Measurements from ENCODE around the gene DCLRE1C. TPM values are rescaled to one million over a fixed set of nuclear protein-coding genes. Genes with fewer than 3 reads are reported as not detected.

DCLRE1C gene
- total and polyA plus RNA-seq, 9 of the 15 experiments (the other 6 are each of a cell fraction or from before 2014, with no cell fraction given), result 8.8 to 22.2 (median 13.9) TPM

GRCh38 chr10:14859775-14860174 is 94.1 kb downstream of the DCLRE1C start:
- in situ Hi-C loops (cut with MboI) (no loop called here), intact Hi-C loops (cut with micrococcal nuclease) (no loop called here)
- Histone ChIP-seq H2AFZ (ENCODE audit: low read depth, low read length) (no peak overlapping the region), H3K9me3 (replicated peaks; ENCODE audit: control insufficient read depth, insufficient read depth, low read depth, low read length) (no peaks in the 10 kb centered on the region), H3K9ac (ENCODE audit: insufficient read depth in 1 of 2, low read depth in 2 of 2, low read length in 2 of 2) (no peak overlapping the region), H3K4me2 (ENCODE audit: insufficient read depth, low read length) (no peak overlapping the region), H3K4me3 (no peak overlapping the region), H3K36me3 (ENCODE audit: control insufficient read depth, insufficient read depth, low read length) (peaks cover 56% of the 10 kb centered on the region; the same call in 2 of the 3 replicates), H3K9me1 (ENCODE audit: control insufficient read depth, insufficient read depth, low read length) (no peaks in the 10 kb centered on the region), H4K20me1 (replicated peaks; ENCODE audit: control insufficient read depth, insufficient read depth, low read length) (no peaks in the 10 kb centered on the region; the same call in 1 of the 2 replicates), H3K27ac (ENCODE audit: extremely low read depth, low read depth, low read length) (no peak overlapping the region), H3K27me3 (ENCODE audit: control insufficient read depth in 2 of 2, insufficient read depth in 2 of 2, low read length in 2 of 2) (no peaks in the 10 kb centered on the region), H3K4me1 (replicated peaks in 1 of 2; ENCODE audit: control insufficient read depth in 2 of 2, insufficient read depth in 2 of 2, low read length in 2 of 2) (no peaks in the 10 kb centered on the region), H3K79me2 (ENCODE audit: control insufficient read depth, insufficient read depth, low read length) (no peaks in the 10 kb centered on the region)
- no peak for DNase-seq (ENCODE audit: extremely low read depth in 1 of 4, low spot score in 3 of 4)
- BruUV-seq (replicated peaks), result no TSS peak
- no peak for TF ChIP-seq MCM3 (IDR thresholded peaks at IDR 0.05)
- 0 out of 2 replicates have a peak, but pooled peaks have one; percentile 4 for TF ChIP-seq ZNF316 (IDR thresholded peaks at IDR 0.05)
- no peak for TF ChIP-seq FOXP4 (CRISPR knock-in tag; IDR thresholded peaks at IDR 0.05; ENCODE audit: borderline replicate concordance)
- TF ChIP-seq ZNF12 (CRISPR knock-in tag; IDR thresholded peaks at IDR 0.05), result no peak
- no peak for TF ChIP-seq SMARCA4 (IDR thresholded peaks at IDR 0.05)
- TF ChIP-seq ATF3 (IDR thresholded peaks at IDR 0.05), result peak; percentile 51
- no peak for TF ChIP-seq ATF3 (CRISPR knock-in tag; conservative IDR thresholded peaks at IDR 0.05)
- TF ChIP-seq RBM34 (IDR thresholded peaks at IDR 0.05; ENCODE audit: borderline replicate concordance, insufficient read depth, low read length), result no peak
- TF ChIP-seq TSHZ1 (CRISPR knock-in tag; IDR thresholded peaks at IDR 0.05), result no peak
- no peak for TF ChIP-seq ZNF174 (CRISPR knock-in tag; IDR thresholded peaks at IDR 0.05)
- no peak for TF ChIP-seq RBM22 (IDR thresholded peaks at IDR 0.05; ENCODE audit: low read depth, low read length, poor library complexity, severe bottlenecking)
- no peak for TF ChIP-seq ZNF780A (CRISPR knock-in tag; IDR thresholded peaks at IDR 0.05)
- TF ChIP-seq JUNB (CRISPR knock-in tag; conservative IDR thresholded peaks at IDR 0.05), result no peak
- TF ChIP-seq MXD1 (CRISPR knock-in tag; IDR thresholded peaks at IDR 0.05; ENCODE audit: borderline replicate concordance, poor library complexity, severe bottlenecking), result no peak
- no peak for TF ChIP-seq CEBPG (CRISPR knock-in tag; IDR thresholded peaks at IDR 0.05)
- peak; percentile 24 to 45; a peak in 2 of 4 replicates for TF ChIP-seq CEBPG (tag; conservative IDR thresholded peaks at IDR 0.05 in 1 of 2, IDR thresholded peaks at IDR 0.05 in 1 of 2)
- no peak for TF ChIP-seq RNF2 (IDR thresholded peaks at IDR 0.05)
- TF ChIP-seq CHCHD3 (CRISPR knock-in tag; IDR thresholded peaks at IDR 0.05), result no peak
- ChIA-PET CTCF (ENCODE audit: low intra/inter-chr PET ratio) (no interaction called here), POLR2A (interaction anchor here (0.8 kb wide), 1 partner anchor 12 kb away, joined by 3 read pairs; no protein-coding TSS in a partner anchor)
- FAIRE-seq, result no peak
- ATAC-seq, result no peak
